Measurements from ENCODE around the gene MYB. TPM values are rescaled to one million over a fixed set of nuclear protein-coding genes. Genes with fewer than 3 reads are reported as not detected.

The MYB gene
- total and polyA plus RNA-seq, 2 donors (not counting 3 experiments of a cell fraction or from before 2014, with no cell fraction given), result 0.14 to 0.53 TPM

- H3K9ac ChIP-seq (replicated peaks; ENCODE audit: extremely low read depth, insufficient read depth, low read length), result no peak overlapping the region
- H3K27me3 ChIP-seq (ENCODE audit: control insufficient read depth in 2 of 2, insufficient read depth in 2 of 2, low read length in 2 of 2), result peaks cover 22 to 28% of the 10 kb centered on the region in 2 experiments
- H2AFZ ChIP-seq (ENCODE audit: low read depth, low read length), result no peak overlapping the region
- H3K36me3 ChIP-seq (ENCODE audit: control insufficient read depth in 2 of 2, extremely low read depth in 1 of 2, insufficient read depth in 2 of 2, low read length in 2 of 2), result no peaks in the 10 kb centered on the region
- BruUV-seq (replicated peaks), result no TSS peak
- no peak overlapping the region for H3K27ac ChIP-seq (ENCODE audit: insufficient read depth, low read depth, low read length)
- DNase-seq (ENCODE audit: low read depth, low spot score) (no peak), FAIRE-seq (no peak)
- H4K20me1 ChIP-seq (replicated peaks; ENCODE audit: control insufficient read depth, extremely low read depth, insufficient read depth, low read length), result no peaks in the 10 kb centered on the region
- no peaks in the 10 kb centered on the region for H3K9me3 ChIP-seq (replicated peaks; ENCODE audit: control insufficient read depth, insufficient read depth, low read length)
- dilution Hi-C loops (cut with MboI; ENCODE audit: extremely low pct_ligation_motif_present, low sequenced_read_pairs), result no loop called here
- TF ChIP-seq, protein P1, sequence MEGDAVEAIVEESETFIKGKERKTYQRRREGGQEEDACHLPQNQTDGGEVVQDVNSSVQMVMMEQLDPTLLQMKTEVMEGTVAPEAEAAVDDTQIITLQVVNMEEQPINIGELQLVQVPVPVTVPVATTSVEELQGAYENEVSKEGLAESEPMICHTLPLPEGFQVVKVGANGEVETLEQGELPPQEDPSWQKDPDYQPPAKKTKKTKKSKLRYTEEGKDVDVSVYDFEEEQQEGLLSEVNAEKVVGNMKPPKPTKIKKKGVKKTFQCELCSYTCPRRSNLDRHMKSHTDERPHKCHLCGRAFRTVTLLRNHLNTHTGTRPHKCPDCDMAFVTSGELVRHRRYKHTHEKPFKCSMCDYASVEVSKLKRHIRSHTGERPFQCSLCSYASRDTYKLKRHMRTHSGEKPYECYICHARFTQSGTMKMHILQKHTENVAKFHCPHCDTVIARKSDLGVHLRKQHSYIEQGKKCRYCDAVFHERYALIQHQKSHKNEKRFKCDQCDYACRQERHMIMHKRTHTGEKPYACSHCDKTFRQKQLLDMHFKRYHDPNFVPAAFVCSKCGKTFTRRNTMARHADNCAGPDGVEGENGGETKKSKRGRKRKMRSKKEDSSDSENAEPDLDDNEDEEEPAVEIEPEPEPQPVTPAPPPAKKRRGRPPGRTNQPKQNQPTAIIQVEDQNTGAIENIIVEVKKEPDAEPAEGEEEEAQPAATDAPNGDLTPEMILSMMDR (IDR thresholded peaks at IDR 0.05; ENCODE audit: extremely low read depth in 1 of 2, insufficient read depth in 1 of 2, low read depth in 1 of 2, low read length in 2 of 2), result no peak
- TF ChIP-seq FOS (IDR thresholded peaks at IDR 0.05; ENCODE audit: borderline replicate concordance, insufficient read depth, low read length), result no peak
- TF ChIP-seq GATA2 (IDR thresholded peaks at IDR 0.05; ENCODE audit: insufficient read depth, insufficient read length, low read depth, low read length), result no peak
- TF ChIP-seq POLR2A (IDR thresholded peaks at IDR 0.05; ENCODE audit: low read depth, low read length), result no peak
- no peak for TF ChIP-seq MYC (IDR thresholded peaks at IDR 0.05; ENCODE audit: low read depth, low read length)
- TF ChIP-seq POLR2AphosphoS5 (IDR thresholded peaks at IDR 0.05; ENCODE audit: insufficient read depth, low read depth, low read length), result no peak
- no peak for TF ChIP-seq EZH2 (IDR thresholded peaks at IDR 0.05; ENCODE audit: borderline replicate concordance, low read depth, low read length, severe bottlenecking)
- no peak for TF ChIP-seq MAX (IDR thresholded peaks at IDR 0.05; ENCODE audit: insufficient read depth, insufficient read length)
- no peak for TF ChIP-seq JUN (IDR thresholded peaks at IDR 0.05; ENCODE audit: borderline replicate concordance, insufficient read depth, insufficient read length, low read depth)
- intact Hi-C loops (cut with micrococcal nuclease), result loop anchor here (2.0 kb wide), 1 partner anchor 131 kb away; the partner anchor contains the start of gene HBS1L
- H3K4me1 ChIP-seq (ENCODE audit: control insufficient read depth, extremely low read depth, insufficient read depth, low read length), result peaks cover 27% of the 10 kb centered on the region
- ChIA-PET POLR2A (no interaction called here), CTCF (no interaction called here)
- H3K9me1 ChIP-seq (replicated peaks; ENCODE audit: control insufficient read depth, extremely low read depth, insufficient read depth, low read length), result no peaks in the 10 kb centered on the region
- no peak overlapping the region for H3K4me2 ChIP-seq (ENCODE audit: insufficient read depth, low read length)
- no peaks in the 10 kb centered on the region for H3K79me2 ChIP-seq (ENCODE audit: control insufficient read depth, insufficient read depth, low read length)
- no peak overlapping the region for H3K4me3 ChIP-seq (replicated peaks in 1 of 3; ENCODE audit: insufficient read depth in 1 of 3, low read depth in 1 of 3, low read length in 3 of 3)
Observed at GRCh38 chr6:135185483-135185882, 4.4 kb downstream of the MYB start.

All from endothelial cell of umbilical vein (primary cell).